Measurements from ENCODE around the gene MRPS14.
"Not testable (repeated sequence)": the region's sequence is repeated elsewhere in the genome, so short reads cannot be mapped to it uniquely, and the experiment has no call there.

Gene MRPS14

GRCh38 chr1:175062339-175062738, 39.1 kb upstream of the MRPS14 start:
- no peak for DNase-seq (ENCODE audit: low read depth)
- TF ChIP-seq, protein P1, sequence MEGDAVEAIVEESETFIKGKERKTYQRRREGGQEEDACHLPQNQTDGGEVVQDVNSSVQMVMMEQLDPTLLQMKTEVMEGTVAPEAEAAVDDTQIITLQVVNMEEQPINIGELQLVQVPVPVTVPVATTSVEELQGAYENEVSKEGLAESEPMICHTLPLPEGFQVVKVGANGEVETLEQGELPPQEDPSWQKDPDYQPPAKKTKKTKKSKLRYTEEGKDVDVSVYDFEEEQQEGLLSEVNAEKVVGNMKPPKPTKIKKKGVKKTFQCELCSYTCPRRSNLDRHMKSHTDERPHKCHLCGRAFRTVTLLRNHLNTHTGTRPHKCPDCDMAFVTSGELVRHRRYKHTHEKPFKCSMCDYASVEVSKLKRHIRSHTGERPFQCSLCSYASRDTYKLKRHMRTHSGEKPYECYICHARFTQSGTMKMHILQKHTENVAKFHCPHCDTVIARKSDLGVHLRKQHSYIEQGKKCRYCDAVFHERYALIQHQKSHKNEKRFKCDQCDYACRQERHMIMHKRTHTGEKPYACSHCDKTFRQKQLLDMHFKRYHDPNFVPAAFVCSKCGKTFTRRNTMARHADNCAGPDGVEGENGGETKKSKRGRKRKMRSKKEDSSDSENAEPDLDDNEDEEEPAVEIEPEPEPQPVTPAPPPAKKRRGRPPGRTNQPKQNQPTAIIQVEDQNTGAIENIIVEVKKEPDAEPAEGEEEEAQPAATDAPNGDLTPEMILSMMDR (conservative IDR thresholded peaks at IDR 0.05; ENCODE audit: low read length) = no peak
- no peak overlapping the region for H3K4me3 ChIP-seq (ENCODE audit: low read length)

DNA sequence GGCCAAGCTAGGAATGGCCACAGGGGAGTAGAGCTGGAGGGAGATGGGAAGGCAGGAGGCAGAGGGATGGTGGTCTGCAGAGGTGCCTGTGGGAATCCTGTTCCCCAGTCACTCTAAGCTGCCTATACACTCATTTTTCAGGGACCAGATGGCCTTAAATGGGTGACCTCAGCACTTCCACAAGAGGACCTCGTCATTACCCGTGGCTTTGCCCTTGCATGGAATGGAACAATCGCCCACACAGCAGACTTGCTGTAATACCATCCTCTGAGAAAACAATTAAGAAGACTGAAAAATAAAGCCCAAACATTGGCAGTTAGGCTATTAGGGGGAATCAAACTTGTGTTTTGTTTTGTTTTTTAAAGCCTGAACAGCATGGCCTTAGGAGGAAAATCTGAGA, 31.5 kb upstream of the MRPS14 start:
- DNase-seq (ENCODE audit: low read depth) = no peak
- H3K4me3 ChIP-seq (ENCODE audit: low read length) = no peak overlapping the region
- TF ChIP-seq, protein P1 (conservative IDR thresholded peaks at IDR 0.05; ENCODE audit: low read length) = no peak

DNA sequence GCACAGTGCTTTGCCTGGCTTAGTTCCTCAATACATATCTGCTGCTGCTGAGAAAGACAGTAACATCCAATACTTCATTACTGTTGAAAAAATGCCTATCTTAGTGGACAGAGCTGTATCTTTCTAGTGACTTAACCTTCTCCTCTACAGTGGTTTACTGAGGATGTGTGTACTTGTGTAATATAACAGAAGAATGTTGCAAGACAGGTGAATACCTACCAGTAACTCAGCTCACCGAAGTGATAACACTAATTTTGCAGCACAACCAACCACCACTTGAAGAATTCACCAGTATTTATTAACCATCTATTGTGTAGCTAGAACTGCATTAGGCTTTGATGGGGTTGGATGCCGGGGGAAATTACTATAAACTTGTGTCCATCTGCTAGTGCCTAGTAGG, 27.8 kb upstream of the MRPS14 start:
- no peak overlapping the region for H3K4me3 ChIP-seq (ENCODE audit: low read length)
- no peak for DNase-seq (ENCODE audit: low read depth)
- TF ChIP-seq, protein P1 (conservative IDR thresholded peaks at IDR 0.05; ENCODE audit: low read length) = no peak

- no peak overlapping the region for H3K4me3 ChIP-seq (ENCODE audit: low read length)
- TF ChIP-seq, protein P1 (conservative IDR thresholded peaks at IDR 0.05; ENCODE audit: low read length) = no peak
- no peak for DNase-seq (ENCODE audit: low read depth)
Measured at GRCh38 chr1:175045519-175045918, 22.3 kb upstream of the MRPS14 start.

- TF ChIP-seq, protein P1 (conservative IDR thresholded peaks at IDR 0.05; ENCODE audit: low read length) = no peak
- H3K4me3 ChIP-seq (ENCODE audit: low read length) = no peak overlapping the region
- DNase-seq (ENCODE audit: low read depth) = no peak
Measured at GRCh38 chr1:175045097-175045496, 21.9 kb upstream of the MRPS14 start.

GRCh38 chr1:175044591-175044990, 21.4 kb upstream of the MRPS14 start:
- H3K4me3 ChIP-seq (ENCODE audit: low read length); DNase-seq (ENCODE audit: low read depth): not testable (repeated sequence)

- DNase-seq (ENCODE audit: low read depth) = no peak
- H3K4me3 ChIP-seq (ENCODE audit: low read length) = no peak overlapping the region
- TF ChIP-seq, protein P1 (conservative IDR thresholded peaks at IDR 0.05; ENCODE audit: low read length) = no peak
Measured at GRCh38 chr1:175043824-175044223, 20.6 kb upstream of the MRPS14 start.

- no peak for DNase-seq (ENCODE audit: low read depth)
- H3K4me3 ChIP-seq (ENCODE audit: low read length) = no peak overlapping the region
- TF ChIP-seq, protein P1 (conservative IDR thresholded peaks at IDR 0.05; ENCODE audit: low read length) = no peak
Measured at GRCh38 chr1:175042650-175043049, 19.4 kb upstream of the MRPS14 start.
